KOPT-K1 (cell line): ENCODE data around the gene CAMTA1.

ENCODE experiments used
- H3K27ac ChIP-seq: fragments of 200-600 bp; sonication (generic); 2 replicates; pipeline ENCODE4 v1.5.1; 2016; ENCODE audit warnings: antibody characterized with exemption, mild to moderate bottlenecking, low read depth, low read length; ENCODE audit not compliant: poor library complexity, severe bottlenecking
- H3K36me3 ChIP-seq: fragments of 200-600 bp; sonication (generic); 2 replicates; pipeline ENCODE4 v1.5.1; 2017; ENCODE audit warnings: antibody characterized with exemption, mild to moderate bottlenecking, low read length, moderate library complexity; ENCODE audit not compliant: insufficient read depth
- H3K9me3 ChIP-seq: fragments of 200-600 bp; sonication (generic); 2 replicates; pipeline ENCODE4 v1.5.1; 2017; ENCODE audit warnings: antibody characterized with exemption, low read length, mild to moderate bottlenecking; ENCODE audit not compliant: insufficient read depth, poor library complexity, severe bottlenecking

CAMTA1 gene

DNA sequence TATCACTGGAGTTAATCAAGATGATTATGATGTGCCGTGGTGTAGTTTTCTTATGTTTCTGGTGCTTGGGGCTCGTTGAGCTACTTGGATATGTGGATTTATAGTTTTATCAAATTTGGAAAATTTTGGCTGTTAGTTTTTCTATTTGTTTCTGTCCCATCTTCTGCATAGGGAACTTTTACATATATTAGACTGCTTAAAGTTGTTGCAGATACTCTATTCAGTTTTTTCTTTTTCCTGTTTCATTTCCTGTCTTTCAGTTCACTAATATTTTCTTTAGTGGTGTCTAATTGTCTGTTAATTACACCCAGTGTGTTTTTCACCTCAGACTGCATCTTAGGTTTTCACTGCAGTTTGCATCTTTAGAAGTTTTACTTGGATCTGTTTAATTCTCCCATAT is 247.7 kb downstream of the CAMTA1 start:
- H3K27ac ChIP-seq: no peak overlapping the region
- H3K36me3 ChIP-seq: no peaks in the 10 kb centered on the region
- peaks cover 13% of the 10 kb centered on the region for H3K9me3 ChIP-seq

DNA sequence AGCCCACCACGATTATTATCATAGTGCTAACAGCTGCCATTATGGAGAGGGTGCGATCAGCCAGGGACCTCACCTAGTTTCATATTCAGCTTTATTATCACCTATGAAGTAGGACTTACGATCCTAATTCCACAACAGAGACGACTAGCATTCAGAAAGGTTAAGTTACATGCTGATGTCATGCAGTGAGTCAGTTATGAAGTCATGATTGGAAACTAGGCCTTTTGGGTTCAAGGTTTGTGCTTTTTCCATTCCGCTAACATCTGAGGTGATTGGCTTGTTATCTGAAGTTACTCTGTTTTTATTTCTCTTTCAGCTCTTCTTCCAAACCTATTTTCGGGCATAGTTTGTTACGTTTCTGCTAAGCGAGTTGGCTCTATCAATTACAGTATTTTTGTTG is 251.1 kb downstream of the CAMTA1 start:
- no peaks in the 10 kb centered on the region for H3K36me3 ChIP-seq
- H3K27ac ChIP-seq: no peak overlapping the region
- peaks cover 13% of the 10 kb centered on the region for H3K9me3 ChIP-seq

DNA sequence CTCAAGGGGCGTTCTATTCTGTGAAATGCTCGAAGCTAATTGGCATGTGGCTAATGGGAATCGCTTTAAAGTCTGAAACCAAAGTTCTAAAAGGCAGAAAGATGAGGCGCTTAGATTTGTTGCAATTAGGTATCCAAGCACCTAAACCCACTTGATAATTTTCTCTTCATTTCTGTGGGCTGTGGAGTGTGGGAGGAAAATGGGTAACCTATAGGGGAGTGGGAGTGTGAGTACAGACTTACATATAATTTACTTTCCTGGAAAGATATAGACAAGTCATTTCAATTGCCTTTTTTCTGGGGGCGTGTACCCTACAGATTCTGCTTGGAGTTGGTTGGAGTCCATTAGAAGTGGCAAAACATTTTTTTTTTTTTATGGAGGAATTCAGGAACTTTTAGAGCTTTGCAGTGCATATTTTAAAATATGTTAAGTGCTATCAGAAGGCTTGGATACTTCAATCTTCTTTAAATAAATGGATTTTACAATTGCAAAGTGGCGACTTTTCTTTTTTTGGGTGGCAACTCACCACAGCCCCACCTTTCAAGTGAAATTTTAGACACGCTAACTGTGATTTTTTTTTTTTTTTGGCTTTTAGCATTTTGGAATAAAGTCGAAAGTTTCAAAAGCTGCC is 254.5 kb downstream of the CAMTA1 start:
- no peaks in the 10 kb centered on the region for H3K9me3 ChIP-seq
- no peaks in the 10 kb centered on the region for H3K36me3 ChIP-seq
- H3K27ac ChIP-seq: no peak overlapping the region

GRCh38 chr1:7040969-7041695 is 255.9 kb downstream of the CAMTA1 start:
- Histone ChIP-seq H3K36me3 (no peaks in the 10 kb centered on the region), H3K27ac (no peak overlapping the region), H3K9me3 (no peaks in the 10 kb centered on the region)

DNA sequence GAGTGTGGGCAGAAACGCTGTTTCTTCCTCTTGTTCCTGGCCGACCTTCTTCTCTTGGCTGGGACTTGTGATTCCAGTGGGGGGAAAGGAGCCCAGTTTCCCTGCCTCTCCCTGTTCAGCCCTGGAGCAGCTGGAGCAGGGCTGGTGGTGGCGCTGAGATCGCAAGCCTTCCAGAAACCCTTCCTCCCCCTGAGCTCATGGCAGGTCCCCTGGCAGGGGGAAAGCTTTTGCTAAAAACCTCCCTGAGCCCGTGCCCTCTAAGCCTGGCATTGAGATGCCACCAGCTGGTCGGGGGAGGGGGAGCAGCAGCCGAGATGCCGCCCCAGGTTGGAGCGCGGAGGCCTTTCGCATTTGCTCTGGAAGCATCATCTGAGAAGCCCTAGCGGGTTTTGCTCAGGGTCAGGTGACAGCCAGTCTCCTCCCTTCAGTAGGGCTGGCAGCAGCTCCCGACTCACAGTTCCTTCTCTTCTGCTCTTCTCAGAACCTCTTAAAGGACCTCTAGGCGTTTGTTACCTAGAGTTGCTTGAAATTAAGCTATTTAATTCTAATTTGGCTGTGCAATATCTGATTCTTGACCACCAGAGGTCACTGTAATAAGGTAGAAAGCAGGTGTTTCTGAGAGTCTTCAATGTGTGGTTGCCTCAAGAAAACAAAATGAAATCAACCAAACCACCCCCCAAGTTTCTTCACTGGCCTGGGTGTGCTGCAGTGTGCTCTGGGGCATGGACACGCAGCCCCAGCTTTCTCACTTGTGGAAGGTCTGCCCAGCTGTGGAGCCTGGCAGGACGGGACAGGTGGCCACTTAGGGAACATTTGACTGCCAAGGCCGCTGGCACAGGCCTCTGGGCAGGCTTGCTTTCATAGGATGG is 257.3 kb downstream of the CAMTA1 start:
- Histone ChIP-seq H3K9me3 (no peaks in the 10 kb centered on the region), H3K36me3 (no peaks in the 10 kb centered on the region), H3K27ac (no peak overlapping the region)

DNA sequence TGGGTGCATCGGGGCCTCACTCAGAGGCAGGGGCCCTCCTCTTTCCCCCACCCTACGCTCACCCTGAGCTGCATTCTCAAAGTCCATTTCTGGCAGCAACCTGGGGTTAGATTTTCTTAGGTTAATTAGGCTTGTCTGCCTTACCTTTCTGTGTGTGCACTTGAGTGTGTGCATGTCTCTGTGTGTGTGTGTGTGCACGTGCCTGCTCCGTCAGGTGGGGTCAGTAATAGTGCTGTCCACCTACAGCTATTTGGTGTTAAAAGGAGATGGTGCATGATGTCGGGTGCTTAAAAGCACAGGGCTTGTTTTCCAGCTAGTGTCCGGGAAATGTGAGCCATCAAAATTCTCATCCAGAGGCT is 257.9 kb downstream of the CAMTA1 start:
- Histone ChIP-seq H3K9me3 (no peaks in the 10 kb centered on the region), H3K27ac (no peak overlapping the region), H3K36me3 (no peaks in the 10 kb centered on the region)

GRCh38 chr1:7043719-7044535 is 258.7 kb downstream of the CAMTA1 start:
- Histone ChIP-seq H3K36me3 (no peaks in the 10 kb centered on the region), H3K27ac (no peak overlapping the region), H3K9me3 (no peaks in the 10 kb centered on the region)

DNA sequence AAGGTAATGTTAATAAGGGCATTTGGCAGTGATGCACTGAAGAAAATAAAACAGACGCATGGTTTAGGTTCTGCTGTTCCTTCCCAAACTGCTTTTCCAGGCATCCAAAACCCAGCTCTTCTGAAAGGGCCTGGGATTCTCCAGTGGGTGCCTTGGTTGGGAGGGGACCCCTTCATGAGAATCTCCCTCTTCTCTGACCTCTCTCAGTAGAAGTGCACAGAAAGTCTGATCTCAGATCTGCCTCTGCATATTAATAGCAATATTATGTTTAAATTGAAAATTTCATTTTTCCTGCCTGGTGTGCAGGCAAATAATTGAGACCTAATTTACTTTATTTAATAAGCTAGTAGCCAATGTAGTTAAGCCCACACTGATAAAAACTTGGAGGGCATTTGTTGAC is 260.6 kb downstream of the CAMTA1 start:
- Histone ChIP-seq H3K36me3 (no peaks in the 10 kb centered on the region), H3K27ac (no peak overlapping the region), H3K9me3 (no peaks in the 10 kb centered on the region)

DNA sequence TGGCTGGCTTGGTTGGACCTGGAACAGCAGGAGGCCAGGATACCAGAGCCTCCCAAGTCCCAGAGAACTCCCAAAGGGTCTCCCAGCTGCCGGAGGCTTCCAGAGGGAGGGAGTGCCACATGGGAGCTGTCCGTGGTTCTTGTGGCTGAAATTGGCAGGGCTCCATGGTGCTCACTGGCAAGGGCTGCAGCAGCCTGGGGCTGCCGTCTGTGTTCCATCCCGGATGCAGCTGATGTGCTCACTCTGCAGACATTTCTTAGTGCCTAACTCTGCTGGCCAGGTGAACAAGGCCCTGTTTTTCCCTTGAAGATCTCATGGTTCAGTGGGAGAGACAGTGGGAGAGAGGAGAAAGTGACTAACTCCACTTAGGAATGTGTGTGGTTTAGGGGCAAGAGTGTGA is 261.1 kb downstream of the CAMTA1 start:
- Histone ChIP-seq H3K9me3 (no peaks in the 10 kb centered on the region), H3K27ac (no peak overlapping the region), H3K36me3 (no peaks in the 10 kb centered on the region)

DNA sequence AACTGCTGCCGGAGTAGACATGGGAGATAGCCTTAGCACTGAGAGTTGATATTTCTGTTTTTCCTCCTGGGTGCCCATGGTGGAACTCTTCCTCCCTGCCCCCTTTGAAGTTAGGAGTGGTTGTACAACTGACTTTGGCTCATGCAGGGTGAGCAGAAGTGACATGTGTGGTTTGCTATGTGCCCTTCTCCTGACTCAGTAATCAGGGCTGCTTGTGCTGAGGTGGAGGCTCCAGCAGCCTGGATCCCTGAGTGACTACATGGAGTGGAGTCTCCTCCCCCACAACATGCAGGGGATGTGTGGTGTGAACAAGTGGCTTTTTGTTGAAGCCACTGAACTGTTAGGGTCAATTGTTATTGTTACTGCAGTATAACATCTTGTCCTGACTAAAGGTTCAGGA is 261.6 kb downstream of the CAMTA1 start:
- Histone ChIP-seq H3K27ac (no peak overlapping the region), H3K9me3 (no peaks in the 10 kb centered on the region), H3K36me3 (no peaks in the 10 kb centered on the region)

DNA sequence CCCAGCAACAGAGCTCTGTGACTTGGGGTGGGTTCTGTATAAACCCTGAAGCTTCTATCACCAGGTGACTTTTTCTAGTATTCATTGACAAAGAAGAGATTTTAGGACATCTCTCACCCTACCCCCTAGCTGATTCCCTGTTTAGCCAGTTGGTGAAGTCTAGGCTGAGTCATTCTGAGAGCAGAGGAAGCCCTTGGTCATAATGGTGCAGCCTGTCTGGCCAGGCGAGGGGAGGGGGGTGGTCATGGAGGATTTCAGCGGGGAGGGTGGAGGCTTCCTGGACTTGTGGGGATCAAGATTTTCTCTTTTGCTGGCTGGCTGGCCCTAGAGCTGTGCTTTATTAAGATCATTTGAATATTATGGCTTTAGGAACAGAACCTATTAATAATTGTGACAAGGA is 262.6 kb downstream of the CAMTA1 start:
- Histone ChIP-seq H3K9me3 (no peaks in the 10 kb centered on the region), H3K36me3 (no peaks in the 10 kb centered on the region), H3K27ac (no peak overlapping the region)

DNA sequence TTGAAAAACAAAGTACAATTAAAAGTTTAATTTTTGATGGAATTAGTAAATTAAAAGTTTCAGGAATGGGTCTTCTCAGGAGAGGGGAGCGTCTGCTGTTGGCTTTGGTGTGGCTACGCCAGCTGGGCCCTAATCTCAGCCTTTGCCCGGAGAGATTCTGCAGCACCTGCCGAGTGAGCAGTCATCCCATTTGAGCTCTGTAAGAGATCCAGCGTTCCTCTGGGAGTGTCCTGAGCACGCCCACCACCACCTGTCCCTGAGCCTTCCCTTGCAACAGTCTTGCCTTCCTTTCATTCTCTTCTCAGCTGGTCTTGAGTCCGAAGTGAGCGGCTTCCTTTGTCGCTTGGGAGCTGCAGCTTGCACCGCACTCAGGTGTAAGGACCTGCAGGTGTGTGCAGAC is 263.1 kb downstream of the CAMTA1 start:
- no peak overlapping the region for H3K27ac ChIP-seq
- H3K36me3 ChIP-seq: no peaks in the 10 kb centered on the region
- no peaks in the 10 kb centered on the region for H3K9me3 ChIP-seq

DNA sequence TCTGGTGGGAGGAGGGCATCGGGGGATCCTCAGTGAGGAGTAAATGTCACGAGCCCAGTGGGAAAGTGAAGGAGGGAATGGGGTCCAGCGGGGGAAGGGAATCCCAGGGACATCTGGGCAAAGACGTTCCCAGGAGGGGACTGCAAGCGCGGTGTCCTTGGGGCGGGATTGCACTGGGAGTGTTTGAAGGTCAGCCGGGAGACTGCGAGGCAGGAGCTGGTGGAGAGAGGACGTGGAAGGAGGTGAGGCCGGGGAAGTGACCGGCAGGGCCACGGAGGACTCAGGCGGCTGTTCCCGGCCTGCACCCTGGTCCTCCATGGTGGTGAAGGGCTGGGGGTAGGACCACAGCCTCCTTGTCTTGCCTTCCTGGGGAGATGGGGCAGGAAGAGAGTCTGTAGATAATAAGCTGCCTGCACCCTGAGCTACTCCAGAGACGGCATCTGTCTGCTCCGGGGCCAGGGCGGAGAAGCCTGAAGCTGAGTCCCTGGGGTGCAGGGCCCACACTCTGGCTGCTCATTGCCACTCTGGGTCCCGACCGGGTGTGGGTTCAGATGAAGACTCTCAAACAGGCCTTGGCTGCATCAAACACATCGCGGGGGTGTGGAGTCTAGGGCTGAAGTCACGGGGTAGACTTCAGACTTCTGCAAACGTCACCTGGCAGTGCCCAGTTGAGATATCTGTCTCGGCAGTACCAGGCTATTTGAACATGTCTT is 264.8 kb downstream of the CAMTA1 start:
- H3K9me3 ChIP-seq: no peaks in the 10 kb centered on the region
- no peak overlapping the region for H3K27ac ChIP-seq
- no peaks in the 10 kb centered on the region for H3K36me3 ChIP-seq
